ENCODE measurements around the gene C1RL.

DNA sequence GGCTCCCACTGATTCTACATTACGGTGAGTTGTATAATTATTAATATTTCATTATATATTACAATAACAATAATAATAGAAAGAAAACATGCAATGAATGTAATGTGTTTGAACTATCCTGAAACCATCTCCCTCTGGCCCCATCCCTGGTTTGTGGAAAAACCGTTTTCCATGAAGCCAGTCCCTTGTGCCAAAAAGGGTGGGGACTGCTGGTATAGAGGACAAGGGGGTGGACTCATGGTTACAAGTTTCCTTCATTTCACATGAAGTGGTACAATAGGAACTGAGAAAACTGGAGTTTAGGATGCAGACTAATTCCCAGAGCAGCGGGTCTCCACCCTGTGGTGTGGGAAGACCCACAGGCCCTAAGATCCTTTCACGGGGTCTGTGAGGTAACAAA lies 3.0 kb upstream of the C1RL start:
- TF ChIP-seq, protein P1, sequence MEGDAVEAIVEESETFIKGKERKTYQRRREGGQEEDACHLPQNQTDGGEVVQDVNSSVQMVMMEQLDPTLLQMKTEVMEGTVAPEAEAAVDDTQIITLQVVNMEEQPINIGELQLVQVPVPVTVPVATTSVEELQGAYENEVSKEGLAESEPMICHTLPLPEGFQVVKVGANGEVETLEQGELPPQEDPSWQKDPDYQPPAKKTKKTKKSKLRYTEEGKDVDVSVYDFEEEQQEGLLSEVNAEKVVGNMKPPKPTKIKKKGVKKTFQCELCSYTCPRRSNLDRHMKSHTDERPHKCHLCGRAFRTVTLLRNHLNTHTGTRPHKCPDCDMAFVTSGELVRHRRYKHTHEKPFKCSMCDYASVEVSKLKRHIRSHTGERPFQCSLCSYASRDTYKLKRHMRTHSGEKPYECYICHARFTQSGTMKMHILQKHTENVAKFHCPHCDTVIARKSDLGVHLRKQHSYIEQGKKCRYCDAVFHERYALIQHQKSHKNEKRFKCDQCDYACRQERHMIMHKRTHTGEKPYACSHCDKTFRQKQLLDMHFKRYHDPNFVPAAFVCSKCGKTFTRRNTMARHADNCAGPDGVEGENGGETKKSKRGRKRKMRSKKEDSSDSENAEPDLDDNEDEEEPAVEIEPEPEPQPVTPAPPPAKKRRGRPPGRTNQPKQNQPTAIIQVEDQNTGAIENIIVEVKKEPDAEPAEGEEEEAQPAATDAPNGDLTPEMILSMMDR (IDR thresholded peaks at IDR 0.05): no peak
- TF ChIP-seq POLR2A (IDR thresholded peaks at IDR 0.05): no peak

Data from heart left ventricle (tissue), 13 donors.